AG08395 (cell line): ENCODE measurements around the gene KDELR3.
A peak's percentile ranks its signal among the peaks of the same experiment; 100 is the strongest.

ENCODE experiments used
- DNase-seq: peaks from one replicate; pipeline ENCODE4 v3.0.0; 2012; ENCODE audit warnings: mixed read lengths, low spot score

Gene KDELR3

GRCh38 chr22:38440747-38441350 lies 27.0 kb upstream of the KDELR3 start:
- DNase-seq: no peak

DNA sequence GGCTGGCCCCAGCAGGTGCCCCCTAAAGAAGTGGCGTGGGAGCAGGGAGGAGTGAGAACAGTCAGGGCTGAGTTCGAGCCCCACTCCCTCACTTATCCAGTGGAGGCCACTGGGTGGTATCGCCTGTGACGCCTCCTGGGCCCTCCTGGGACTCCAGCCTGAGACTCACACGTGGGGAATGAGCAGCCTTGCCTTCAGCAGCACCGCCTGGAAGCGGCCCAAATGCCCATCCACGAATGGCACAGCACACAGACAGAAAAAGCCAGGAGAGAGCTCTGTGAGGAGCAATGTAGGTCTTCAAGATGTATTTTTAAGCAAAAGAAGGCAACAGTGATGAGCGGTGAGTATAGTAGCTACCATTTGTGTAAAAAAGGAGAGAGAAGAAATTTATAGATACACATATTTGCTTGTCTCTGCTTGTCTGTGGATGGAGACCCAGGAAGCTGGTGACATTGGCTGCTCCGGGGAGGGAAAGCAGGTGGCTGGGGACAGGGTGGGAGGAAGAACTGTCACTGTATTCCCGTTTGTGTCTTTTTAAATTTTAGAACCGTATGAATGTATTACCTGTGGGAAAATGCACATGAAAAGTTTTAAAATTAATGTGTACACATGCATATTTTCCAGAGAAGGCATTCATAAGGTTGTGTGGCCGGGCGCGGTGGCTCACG lies 26.1 kb upstream of the KDELR3 start:
- no peak for DNase-seq

DNA sequence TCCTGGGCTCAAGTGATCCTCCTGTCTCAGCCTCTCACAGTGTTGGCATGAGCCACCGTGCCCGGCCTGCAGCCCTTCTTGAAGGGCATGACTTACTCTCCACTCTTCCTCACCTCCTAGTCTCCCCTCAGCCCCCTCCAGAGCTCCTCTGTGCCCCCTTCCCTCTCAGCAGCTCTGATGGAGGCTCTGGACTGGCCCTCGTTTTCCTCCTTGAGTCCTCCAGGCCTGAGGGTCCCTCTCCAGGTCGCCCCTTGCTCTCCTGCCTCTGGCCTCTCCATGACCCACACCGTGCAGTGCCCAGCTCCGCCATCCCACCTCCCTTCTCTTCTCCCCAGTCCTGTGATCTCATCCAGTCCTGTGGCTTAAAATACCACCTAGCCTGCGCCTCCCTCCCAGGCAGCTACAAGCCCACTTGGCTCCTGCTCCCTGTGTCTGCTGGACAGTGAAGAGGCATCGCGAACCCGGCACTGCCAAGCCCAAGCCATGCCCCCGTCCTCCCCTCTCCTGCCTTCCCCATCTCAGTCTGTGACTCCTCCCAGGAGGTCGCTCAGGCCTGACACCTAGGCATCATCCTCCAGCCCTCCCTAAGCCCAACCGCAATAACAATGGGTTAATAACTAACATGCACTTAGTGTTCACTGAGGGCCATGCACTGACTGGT lies 24.8 kb upstream of the KDELR3 start:
- no peak for DNase-seq

DNA sequence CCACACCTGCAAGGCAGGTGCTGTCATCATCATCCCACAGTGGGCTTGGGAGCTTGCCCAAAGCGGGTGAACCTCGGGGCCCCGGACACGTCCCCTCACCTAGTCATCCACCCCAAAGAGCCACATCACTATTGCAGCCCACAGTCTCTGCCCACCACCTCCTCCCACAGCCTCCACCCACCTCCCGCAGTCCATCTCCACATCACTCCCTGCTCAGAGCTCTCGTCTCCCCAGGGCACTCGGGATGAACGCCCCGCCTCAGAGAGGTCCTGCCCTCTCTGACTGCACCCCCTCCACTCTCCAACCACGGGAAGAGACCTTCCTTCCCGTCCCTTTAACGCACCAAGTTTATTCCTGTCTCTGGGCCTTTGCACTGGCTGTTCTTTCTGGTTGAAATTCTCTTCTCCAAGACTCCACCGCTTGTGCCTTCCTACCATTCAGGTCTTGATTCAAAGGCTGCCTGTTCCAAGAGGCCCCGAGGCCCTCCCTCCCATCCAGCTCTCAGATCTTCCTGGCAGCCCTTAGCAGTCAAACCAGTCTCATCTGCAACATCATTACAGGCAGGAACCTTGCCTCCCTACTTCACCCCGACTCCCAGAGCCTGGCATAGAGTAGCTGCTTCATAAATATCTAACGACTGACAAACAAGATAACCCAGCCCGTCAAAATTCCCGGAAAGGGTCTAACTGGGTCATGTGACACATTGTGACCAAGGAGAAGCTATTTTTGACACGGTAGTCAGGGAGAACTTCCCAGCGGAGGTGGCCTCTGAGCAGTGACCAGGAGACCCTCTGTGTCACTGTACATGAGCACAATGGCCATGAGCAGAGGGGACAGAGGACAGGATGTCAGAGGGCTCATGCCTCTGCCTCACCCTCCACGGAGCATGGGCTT lies 24.0 kb upstream of the KDELR3 start:
- no peak for DNase-seq

DNA sequence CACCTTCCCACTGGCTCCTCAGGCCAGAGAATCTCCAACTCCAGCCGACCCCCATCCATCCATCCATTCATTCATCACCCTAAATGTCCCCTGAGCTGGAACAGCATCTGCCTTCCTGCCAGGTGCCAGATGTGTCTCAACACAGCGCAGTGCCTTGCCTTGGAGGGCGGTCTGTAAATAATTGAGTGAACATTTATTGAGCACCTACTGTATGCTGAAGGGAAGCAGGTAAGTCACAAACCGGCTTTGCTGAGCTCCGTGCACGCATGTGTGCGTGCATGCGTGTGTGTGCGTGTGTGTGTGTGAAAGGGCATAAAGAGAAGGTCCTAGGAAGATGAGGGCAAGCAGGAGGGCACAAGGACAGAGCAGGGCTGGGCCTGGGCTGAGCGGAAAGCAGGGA lies 23.1 kb upstream of the KDELR3 start:
- DNase-seq: no peak

DNA sequence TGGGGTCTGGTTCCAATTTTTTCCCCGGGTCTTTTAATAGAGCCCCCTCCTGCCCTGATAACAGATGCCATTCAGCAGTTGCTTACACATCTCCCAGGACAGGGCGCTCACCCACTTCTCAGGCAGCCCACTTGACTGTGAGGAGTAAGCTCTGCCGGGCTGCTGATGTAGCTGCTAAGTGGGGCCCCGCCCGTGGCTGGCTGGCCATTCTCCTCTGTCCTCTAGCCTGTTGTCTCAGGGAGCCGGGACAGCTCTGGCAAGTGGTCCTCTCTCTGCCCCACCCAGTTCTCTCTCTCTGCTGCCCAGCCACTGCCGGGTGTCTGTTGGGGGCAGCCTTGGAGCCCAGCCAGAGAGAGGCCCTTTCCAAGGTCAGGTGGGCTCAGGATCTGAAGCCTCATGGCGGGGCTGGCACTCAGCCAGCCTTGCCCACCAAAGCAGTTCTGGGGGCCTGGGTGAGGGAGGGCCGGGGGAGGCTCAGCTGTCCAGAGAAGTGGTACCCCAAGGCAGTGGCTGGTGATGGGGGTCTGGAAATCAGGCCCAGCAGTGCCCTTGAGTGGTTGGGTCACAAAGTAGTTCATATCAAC lies 21.8 kb upstream of the KDELR3 start:
- no peak for DNase-seq

DNA sequence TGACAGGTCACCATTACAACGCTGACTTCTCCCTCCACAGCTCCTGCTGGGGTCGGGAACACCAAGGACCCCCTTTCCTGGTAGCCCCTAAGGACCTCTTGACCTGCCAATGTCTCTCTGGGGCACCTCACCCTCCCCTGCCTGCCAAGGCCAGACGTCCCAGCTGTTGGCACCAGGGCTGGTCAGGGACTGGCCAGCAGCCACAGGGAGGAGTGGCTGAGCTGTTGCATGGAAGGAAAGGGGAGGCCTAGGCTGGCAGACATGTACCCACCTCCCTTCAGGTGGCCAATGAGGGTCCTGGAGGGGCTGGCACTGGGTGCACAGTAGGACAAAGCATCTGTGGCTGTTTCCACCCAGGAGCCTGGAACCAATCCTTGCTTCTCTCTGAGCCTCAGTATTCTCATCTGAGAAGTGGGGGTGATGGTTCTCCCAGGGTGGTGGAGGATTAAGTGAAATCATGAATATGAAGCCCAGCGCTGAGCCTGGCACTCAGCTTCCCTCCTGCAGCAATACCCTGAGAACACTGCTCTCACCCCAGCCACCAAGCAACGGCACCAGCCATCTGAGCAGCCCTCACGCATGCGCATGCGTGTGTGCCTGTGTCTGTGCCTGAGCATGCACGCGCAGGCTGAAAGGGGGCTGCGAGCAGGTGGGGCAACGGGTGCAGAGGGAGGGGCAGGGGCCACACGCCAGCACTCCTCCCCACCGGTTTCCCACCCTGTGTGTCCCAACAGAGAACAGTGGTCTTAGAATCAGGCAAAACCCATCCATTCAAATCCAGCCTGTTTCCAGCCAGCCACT lies 18.8 kb upstream of the KDELR3 start:
- no peak for DNase-seq

DNA sequence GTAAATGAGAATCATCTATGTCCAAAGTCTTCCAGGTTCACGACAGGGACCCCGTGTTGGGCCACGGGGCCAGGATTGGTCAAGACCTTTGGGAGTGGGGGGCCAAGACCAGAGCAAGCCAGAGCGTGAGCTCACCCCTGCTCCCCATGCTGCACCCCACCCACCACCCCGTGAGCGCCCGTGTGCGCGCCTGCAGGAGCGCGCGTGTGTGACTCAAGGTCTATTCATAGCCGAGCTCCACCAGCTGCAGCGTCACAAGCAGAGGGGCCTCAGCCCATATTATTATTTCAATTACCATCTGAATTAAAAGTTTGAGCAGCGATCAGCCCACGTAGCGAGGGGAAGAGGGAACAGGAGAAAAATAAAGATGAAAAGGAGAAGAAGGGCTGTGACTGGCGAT lies 18.1 kb upstream of the KDELR3 start:
- no peak for DNase-seq

GRCh38 chr22:38450234-38450797 lies 17.6 kb upstream of the KDELR3 start:
- DNase-seq: no peak

DNA sequence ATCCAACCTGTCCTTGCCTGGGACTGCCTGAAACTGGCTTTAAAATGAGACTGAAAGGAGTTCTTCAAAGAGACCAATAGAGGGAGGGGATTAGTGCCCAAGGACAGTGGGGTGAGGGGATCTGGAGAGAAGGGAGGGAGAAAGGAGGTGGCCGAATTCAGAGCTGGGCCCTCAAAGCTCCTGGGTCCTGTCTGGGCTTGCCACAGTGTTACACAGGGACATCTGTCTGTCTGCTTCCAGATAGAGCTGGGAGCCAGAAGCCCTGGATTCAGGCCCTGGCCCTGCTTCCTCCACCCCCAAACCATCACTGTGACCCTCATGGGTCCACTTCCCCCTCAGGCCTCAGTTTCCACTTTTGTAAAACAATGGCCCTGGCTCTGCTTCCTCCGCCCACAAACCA lies 16.5 kb upstream of the KDELR3 start:
- DNase-seq: no peak

DNA sequence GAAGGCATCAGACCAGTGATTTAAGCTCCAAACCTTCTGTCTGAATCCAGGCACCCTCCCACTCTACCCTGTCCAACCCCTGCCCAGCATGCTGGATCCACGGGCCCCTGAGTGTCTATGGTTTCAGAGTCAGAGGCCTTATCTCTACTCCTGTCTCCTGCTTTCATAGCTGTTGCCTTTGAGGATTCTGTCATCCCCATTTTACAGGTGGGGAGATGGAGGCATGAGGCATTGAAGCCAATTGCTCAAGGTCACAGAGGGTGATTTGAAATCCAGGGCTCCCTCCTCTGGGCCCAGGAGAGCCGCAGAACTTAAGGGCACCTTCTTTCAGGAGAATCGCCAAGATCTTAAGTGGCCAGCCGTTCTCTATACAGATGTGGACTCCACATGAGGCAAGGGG lies 16.0 kb upstream of the KDELR3 start:
- no peak for DNase-seq

GRCh38 chr22:38452373-38453065 lies 15.4 kb upstream of the KDELR3 start:
- peak; percentile 75 for DNase-seq

- no peak for DNase-seq
Measured at GRCh38 chr22:38453066-38453672, 14.7 kb upstream of the KDELR3 start.

DNA sequence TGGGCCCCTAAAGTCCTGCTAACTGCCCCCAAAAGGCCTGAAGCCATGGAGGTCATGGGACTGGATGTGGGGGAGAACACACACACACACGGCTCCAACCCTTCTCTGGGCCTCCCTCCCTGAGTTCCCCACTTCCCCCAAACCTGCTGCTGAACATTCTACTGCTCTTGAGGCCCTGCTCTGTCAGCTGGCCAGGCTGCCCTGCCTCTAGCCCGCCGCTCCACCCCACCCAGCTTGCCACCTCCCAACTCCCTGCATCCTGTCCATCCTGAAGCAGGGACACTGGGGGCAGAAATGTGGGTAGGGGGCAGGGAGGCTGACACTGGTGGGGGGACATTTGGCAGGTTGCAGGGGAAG lies 13.9 kb upstream of the KDELR3 start:
- no peak for DNase-seq

DNA sequence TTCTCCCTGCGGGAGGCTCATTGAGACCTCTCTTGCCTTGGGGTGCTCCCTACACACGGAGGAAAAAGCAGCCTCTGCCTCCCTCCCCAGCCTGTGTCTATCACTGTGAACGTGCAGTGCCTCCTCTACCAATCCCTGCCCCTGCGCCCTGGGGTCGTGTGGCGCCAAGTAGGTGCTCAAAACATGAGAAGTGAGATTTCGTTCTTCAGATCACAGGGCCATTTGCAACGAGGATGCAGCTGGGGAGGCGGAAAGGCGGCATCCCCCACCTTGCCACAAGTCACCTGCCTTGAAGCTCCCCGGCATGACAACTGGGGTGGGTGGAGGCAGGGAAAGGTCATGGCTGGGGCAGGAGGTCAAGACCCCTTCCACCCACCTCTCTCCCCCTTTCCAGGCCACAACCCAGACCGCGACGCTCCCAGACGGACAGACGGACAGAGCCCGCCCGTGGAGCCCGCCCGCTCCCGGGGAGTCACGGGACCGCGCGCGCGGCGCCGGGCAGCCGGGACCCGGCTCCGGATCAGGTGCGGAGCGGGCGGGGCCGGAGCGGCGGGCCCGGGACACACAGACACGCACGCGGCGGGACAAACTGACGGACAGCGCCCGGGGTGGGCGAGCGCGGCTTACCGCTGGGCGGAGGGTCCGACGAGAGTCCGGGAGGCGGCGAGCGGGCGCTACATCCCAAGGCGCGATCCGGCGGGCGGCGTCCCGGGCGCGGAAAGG lies 13.4 kb upstream of the KDELR3 start:
- no peak for DNase-seq

- DNase-seq: no peak
Measured at GRCh38 chr22:38455076-38455529, 12.8 kb upstream of the KDELR3 start, which contains the start of gene KCNJ4. Gene KCNJ4 (minus strand): TSS chr22:38455199. CDS start chr22:38428132, 27,067 bp downstream.

DNA sequence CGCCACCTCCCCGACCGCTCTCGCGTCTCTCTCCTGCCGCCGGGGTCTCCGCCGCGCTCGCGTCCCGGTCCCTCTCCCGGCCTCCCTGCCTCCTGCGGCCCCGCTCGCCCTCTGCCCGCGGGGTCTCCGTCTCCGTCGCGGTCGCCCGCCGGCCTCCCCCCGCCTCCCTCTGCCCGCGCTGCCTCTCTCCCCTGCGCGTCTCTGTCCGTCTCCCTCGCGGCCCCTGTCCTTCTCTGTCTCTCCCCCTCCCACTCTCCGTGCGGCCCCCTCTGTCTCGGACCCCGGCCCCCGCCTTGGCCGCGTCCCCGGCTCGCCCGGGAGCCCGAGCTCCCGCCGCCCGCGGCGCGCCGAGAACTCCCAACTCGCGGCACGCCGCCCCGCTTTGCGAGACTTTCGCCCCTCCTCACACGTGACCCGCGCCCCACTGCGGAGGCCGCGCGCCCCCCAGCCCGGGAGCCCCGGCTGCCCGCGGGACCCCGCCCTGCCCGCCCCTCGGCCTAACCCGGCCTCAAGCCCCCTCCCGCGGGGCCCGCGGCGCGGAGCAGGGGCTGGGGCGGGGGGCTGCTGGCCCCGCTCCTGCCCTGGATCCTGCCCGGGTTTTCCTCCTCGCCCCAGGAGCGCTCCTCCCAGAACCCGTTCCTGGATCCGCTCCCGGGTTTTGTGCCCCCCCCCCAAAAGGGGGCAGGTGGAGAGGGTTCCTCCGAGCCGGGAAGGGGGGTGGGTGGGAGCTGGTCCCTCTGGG lies 12.2 kb upstream of the KDELR3 start:
- DNase-seq: no peak

DNA sequence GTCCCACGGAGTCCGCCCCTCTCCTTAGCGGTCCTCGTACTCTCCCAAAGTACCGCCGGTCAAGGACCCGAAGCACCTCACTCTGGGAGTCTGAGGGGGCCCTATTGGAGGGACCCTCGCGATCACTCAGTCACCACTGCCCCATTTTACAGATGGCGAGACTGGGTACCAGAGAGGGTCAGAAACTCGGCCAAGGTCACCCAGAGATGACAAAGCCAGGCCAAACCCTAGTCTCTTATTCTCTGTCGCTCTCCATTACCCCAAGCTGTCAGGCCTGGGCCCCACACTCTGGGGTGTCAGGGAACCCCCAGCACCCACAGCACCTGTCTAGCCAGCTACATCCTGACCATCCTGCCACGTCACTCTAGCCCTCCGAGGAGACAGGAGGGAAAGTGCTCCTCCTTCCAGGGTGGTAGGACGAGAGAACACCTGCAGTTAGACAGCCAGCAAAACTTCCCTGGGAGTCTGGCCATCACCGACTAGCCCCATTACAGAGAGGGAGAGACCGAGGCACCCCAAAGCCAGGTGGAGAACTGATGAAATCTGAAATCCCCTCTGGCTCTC lies 11.5 kb upstream of the KDELR3 start:
- no peak for DNase-seq
